RPMI7951 (cell line): Measurements from ENCODE around the gene FAIM2. TPM values are rescaled to one million over a fixed set of nuclear protein-coding genes. Genes with fewer than 3 reads are reported as not detected.

ENCODE experiments used
- DNase-seq: peaks from one replicate; pipeline ENCODE4 v3.0.0-alpha.2; 2012; ENCODE audit warnings: low read depth
- total RNA-seq: library from RNA; depleted of rRNA; stranded (reverse); fragments of >200 nt; shearing (Covaris generic); gene quantifications from 2 replicates; pipeline ENCODE4 v1.2.3, GENCODE V29; 2014; rRNA removed

FAIM2 gene
- total RNA-seq, 1 experiment from 2014 or later = 1.2 TPM

GRCh38 chr12:49824895-49825294 lies 78.8 kb downstream of the FAIM2 start:
- no peak for DNase-seq

DNA sequence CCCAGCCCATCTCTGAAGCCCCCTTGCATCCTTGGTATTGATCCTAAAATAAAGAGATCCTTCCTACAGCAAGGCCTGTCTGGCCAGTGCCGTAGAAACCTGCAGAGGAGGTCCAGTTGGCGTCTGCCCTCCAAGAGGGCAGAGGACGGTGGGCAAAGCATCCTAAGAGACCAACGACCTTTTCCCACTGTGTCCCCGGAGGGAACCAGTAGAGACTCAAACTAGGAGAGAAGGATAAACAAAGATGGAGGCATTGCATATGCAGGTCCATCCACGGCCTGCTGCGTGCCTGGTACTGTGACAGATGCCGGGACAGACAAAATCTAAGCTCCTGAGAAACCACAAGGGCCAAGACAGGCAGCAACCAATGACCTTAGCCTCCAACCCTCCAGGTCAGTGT lies 79.3 kb downstream of the FAIM2 start:
- no peak for DNase-seq

- no peak for DNase-seq
Observed at GRCh38 chr12:49823951-49824350, 79.7 kb downstream of the FAIM2 start.

GRCh38 chr12:49823350-49823749 lies 80.3 kb downstream of the FAIM2 start:
- no peak for DNase-seq

GRCh38 chr12:49821373-49822287 lies 82.1 kb downstream of the FAIM2 start:
- no peak for DNase-seq

GRCh38 chr12:49819786-49820185 lies 83.9 kb downstream of the FAIM2 start:
- DNase-seq = peak; percentile 20

DNA sequence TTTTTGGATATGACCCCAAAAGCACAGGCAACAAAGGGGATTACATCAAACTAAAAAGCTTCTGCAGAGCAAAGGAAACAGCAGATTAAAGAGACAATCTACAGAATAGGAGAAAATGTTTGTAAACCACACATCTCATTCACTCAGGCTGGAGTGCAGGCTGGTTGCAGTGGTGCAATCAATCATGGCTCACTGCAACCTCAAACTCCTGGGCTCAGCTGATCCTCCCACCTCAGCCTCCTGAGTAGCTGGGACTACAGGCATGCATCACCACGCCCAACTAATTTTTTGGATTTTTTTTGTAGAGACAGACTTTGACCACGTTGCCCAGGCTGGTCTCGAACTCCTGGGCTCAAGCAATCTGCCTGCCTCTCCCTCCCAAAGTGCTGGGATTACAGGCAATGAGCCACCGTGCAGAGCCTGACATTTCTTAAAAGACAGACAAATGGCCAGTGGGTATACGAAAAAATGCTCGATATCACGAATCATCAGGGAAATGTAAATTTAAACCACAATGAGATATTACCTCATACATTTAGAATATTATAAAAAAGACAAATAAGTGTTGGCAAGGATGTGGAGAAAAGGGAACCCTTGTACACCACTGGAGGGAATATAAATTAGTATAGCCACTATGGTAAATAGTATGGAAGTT lies 85.3 kb downstream of the FAIM2 start:
- no peak for DNase-seq

Other genes with a start within 250 kb of the FAIM2 start
- gene FMNL3, start 196.5 kb downstream of the FAIM2 start, total RNA-seq = 24.4 and 28.0 TPM in 2 replicates
- gene TMBIM6, start 162.3 kb downstream of the FAIM2 start, total RNA-seq = 653 and 692 TPM in 2 replicates
- gene NCKAP5L, start 75.5 kb downstream of the FAIM2 start, total RNA-seq = 5.0 and 5.7 TPM in 2 replicates
- 2.9 and 5.6 TPM in 2 replicates for gene BCDIN3D, start 60.8 kb downstream of the FAIM2 start, total RNA-seq
- gene AQP2, start 46.8 kb upstream of the FAIM2 start, total RNA-seq = not detected in 2 replicates
- gene AQP5, start 58.0 kb upstream of the FAIM2 start, total RNA-seq = not detected in 2 replicates
- gene AQP6, start 69.0 kb upstream of the FAIM2 start, total RNA-seq = 0.10 TPM in 1 of 2 replicates, not detected in the other
- 158 and 173 TPM in 2 replicates for gene RACGAP1, start 121.6 kb upstream of the FAIM2 start, total RNA-seq
- 0.24 and 0.39 TPM in 2 replicates for gene ASIC1, start 153.7 kb upstream of the FAIM2 start, total RNA-seq
- gene SMARCD1, start 181.4 kb upstream of the FAIM2 start, total RNA-seq = 35.9 and 41.8 TPM in 2 replicates
- gene GPD1, start 200.1 kb upstream of the FAIM2 start, total RNA-seq = 0.39 TPM in 1 of 2 replicates, not detected in the other
- 87.1 and 93.9 TPM in 2 replicates for gene COX14, start 208.3 kb upstream of the FAIM2 start, total RNA-seq